Fibroblast of pulmonary artery (primary cell): ENCODE data around the gene C4orf36.
"Not testable (repeated sequence)": the region's sequence is repeated elsewhere in the genome, so short reads cannot be mapped to it uniquely, and the experiment has no call there.

Source experiments
- DNase-seq: peaks from one replicate; pipeline ENCODE4 v3.0.0-alpha.2; 2010; ENCODE audit warnings: low read depth
- H3K4me3 ChIP-seq: replicated peaks from 2 replicates; pipeline ENCODE4 v1.5.1; 2011; ENCODE audit warnings: low read depth, mild to moderate bottlenecking, control low read depth, low read length, moderate library complexity
- CTCF ChIP-seq: IDR thresholded peaks from 2 replicates; pipeline ENCODE4 v1.5.1; 2011; ENCODE audit warnings: mild to moderate bottlenecking, control low read depth, low read length, inconsistent platforms; ENCODE audit errors: missing control alignments

The C4orf36 gene

GRCh38 chr4:86876894-86877685, 15.1 kb downstream of the C4orf36 start:
- no peak overlapping the region for H3K4me3 ChIP-seq
- no peak for DNase-seq
- TF ChIP-seq CTCF = no peak

GRCh38 chr4:86875436-86875835, 16.8 kb downstream of the C4orf36 start:
- not testable (repeated sequence) for H3K4me3 ChIP-seq, DNase-seq

GRCh38 chr4:86872135-86872534, 20.1 kb downstream of the C4orf36 start:
- no peak overlapping the region for H3K4me3 ChIP-seq
- TF ChIP-seq CTCF = no peak
- no peak for DNase-seq

- DNase-seq = no peak
- no peak for TF ChIP-seq CTCF
- H3K4me3 ChIP-seq = no peak overlapping the region
These were observed 21.7 kb downstream of the C4orf36 start for GRCh38 chr4:86870442-86871069.

- DNase-seq = no peak
- H3K4me3 ChIP-seq = no peak overlapping the region
These were observed 34.7 kb downstream of the C4orf36 start for GRCh38 chr4:86857341-86858052.

GRCh38 chr4:86856896-86857295, 35.3 kb downstream of the C4orf36 start:
- no peak for TF ChIP-seq CTCF
- H3K4me3 ChIP-seq = no peak overlapping the region
- no peak for DNase-seq

More at GRCh38 chr4:86857341-86858052, 34.7 kb downstream of the C4orf36 start:
- no peak for TF ChIP-seq CTCF

GRCh38 chr4:86855572-86855971, 36.6 kb downstream of the C4orf36 start:
- DNase-seq = peak; percentile 77
- TF ChIP-seq CTCF = no peak
- H3K4me3 ChIP-seq = no peak overlapping the region
